Stimulated activated naive CD8-positive, alpha-beta T cell treated with anti-CD3 and anti-CD28 coated beads, Interleukin-15, Interleukin-2, amounts not matched to agents 100 ng/mL and 50 ng/mL, for 24 hours (primary cell): ENCODE data around the gene AJUBA.
"Not testable (repeated sequence)": the region's sequence is repeated elsewhere in the genome, so short reads cannot be mapped to it uniquely, and the experiment has no call there.

Source experiments
- H3K27ac Mint-ChIP-seq: one replicate; pipeline ENCODE4 v1.8.0; 2021; ENCODE audit warnings: mild to moderate bottlenecking, mixed read lengths
- H3K27me3 Mint-ChIP-seq: one replicate; pipeline ENCODE4 v1.8.0; 2021; ENCODE audit warnings: mixed read lengths
- H3K36me3 Mint-ChIP-seq: one replicate; pipeline ENCODE4 v1.8.0; 2021; ENCODE audit warnings: low read depth, mixed read lengths
- H3K4me1 Mint-ChIP-seq: one replicate; pipeline ENCODE4 v1.8.0; 2021; ENCODE audit warnings: low read depth, mixed read lengths
- H3K4me3 Mint-ChIP-seq: one replicate; pipeline ENCODE4 v1.8.0; 2021; ENCODE audit warnings: mild to moderate bottlenecking, mixed read lengths
- H3K9me3 Mint-ChIP-seq: one replicate; pipeline ENCODE4 v1.8.0; 2021; ENCODE audit warnings: mixed read lengths

AJUBA gene

GRCh38 chr14:22952418-22952817, 29.9 kb downstream of the AJUBA start:
- Mint-ChIP-seq H3K9me3 (no peaks in the 10 kb centered on the region), H3K4me3 (no peak overlapping the region), H3K27me3 (no peaks in the 10 kb centered on the region), H3K27ac (no peak overlapping the region), H3K36me3 (peaks cover 42% of the 10 kb centered on the region), H3K4me1 (peaks cover 24% of the 10 kb centered on the region)

GRCh38 chr14:22951795-22952194, 30.6 kb downstream of the AJUBA start:
- H3K27me3 Mint-ChIP-seq, H3K27ac Mint-ChIP-seq, H3K4me3 Mint-ChIP-seq, H3K9me3 Mint-ChIP-seq: not testable (repeated sequence)
- H3K4me1 Mint-ChIP-seq = peaks cover 20% of the 10 kb centered on the region
- peaks cover 48% of the 10 kb centered on the region for H3K36me3 Mint-ChIP-seq

DNA sequence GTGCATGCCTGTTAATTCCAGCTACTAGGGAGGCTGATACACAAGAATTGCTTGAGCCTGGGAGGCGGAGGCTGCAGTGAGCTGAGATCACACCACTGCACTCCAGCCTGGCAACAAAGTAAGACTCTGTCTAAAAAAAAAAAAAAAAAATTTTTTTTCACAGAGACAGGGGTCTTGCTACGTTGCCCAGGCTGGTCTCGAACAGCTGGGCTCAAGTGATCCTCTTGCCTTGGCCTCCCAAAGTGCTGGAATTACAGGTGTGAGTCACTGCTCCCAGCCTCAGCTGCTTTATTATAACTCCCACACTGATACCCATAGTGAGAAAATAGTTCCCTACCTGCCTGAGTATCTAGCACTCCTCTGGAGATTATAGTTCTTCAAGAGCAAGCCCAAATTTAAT, 36.7 kb downstream of the AJUBA start:
- peaks cover 49% of the 10 kb centered on the region for H3K36me3 Mint-ChIP-seq
- H3K27me3 Mint-ChIP-seq = no peaks in the 10 kb centered on the region
- H3K4me3 Mint-ChIP-seq = no peak overlapping the region
- no peaks in the 10 kb centered on the region for H3K4me1 Mint-ChIP-seq
- H3K27ac Mint-ChIP-seq = no peak overlapping the region
- no peaks in the 10 kb centered on the region for H3K9me3 Mint-ChIP-seq

DNA sequence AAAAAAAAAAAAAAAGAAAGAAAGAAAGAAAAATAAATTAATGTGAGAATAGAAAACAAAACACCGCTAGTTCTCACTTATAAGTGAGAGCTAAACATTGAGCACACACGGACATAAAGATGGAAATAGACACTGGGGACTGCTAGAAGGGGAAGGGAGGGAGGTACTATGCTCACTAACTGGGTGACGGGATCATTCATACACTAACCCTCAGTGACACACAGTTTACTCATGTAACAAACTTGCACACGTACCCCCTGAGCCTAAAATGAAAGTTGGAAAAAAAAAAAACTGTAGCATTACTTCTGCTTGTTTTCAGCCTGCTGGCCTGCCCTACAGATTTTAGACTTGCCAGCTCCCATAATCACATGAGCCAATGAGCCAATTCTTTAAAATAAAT, 42.7 kb downstream of the AJUBA start:
- no peaks in the 10 kb centered on the region for H3K4me1 Mint-ChIP-seq
- no peak overlapping the region for H3K27ac Mint-ChIP-seq
- H3K27me3 Mint-ChIP-seq = no peaks in the 10 kb centered on the region
- peaks cover 18% of the 10 kb centered on the region for H3K36me3 Mint-ChIP-seq
- H3K9me3 Mint-ChIP-seq = no peaks in the 10 kb centered on the region
- H3K4me3 Mint-ChIP-seq = no peak overlapping the region

GRCh38 chr14:22935156-22935555, 47.2 kb downstream of the AJUBA start:
- peaks cover 4% of the 10 kb centered on the region for H3K36me3 Mint-ChIP-seq
- no peak overlapping the region for H3K27ac Mint-ChIP-seq
- H3K27me3 Mint-ChIP-seq = no peaks in the 10 kb centered on the region
- H3K9me3 Mint-ChIP-seq = no peaks in the 10 kb centered on the region
- H3K4me3 Mint-ChIP-seq = no peak overlapping the region
- peaks cover 17% of the 10 kb centered on the region for H3K4me1 Mint-ChIP-seq

DNA sequence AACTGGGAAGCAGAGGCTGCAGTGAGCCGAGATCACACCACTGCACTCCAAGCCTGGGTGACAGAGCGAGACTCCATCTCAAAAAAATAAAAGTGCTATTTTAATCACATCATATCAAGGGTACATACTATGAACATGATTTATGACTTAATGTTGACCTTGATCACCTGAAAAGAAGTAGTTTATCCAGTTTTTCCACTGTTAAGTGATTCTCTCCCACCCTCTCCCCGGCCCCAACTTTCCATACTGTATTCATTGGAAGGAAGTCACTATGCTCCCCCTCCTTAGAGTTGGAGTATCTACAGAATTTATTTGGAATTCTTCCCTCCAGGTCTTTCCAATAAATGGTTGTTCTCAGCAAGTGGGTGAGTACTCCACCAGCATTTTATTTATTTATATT, 50.2 kb downstream of the AJUBA start:
- Mint-ChIP-seq H3K4me1 (peaks cover 21% of the 10 kb centered on the region), H3K9me3 (no peaks in the 10 kb centered on the region), H3K4me3 (no peak overlapping the region), H3K36me3 (peaks cover 3% of the 10 kb centered on the region), H3K27ac (no peak overlapping the region), H3K27me3 (no peaks in the 10 kb centered on the region)

- Mint-ChIP-seq H3K27ac (no peak overlapping the region), H3K27me3 (no peaks in the 10 kb centered on the region), H3K4me1 (peaks cover 35% of the 10 kb centered on the region), H3K4me3 (no peak overlapping the region), H3K36me3 (peaks cover 20% of the 10 kb centered on the region), H3K9me3 (no peaks in the 10 kb centered on the region)
These were observed 52.4 kb downstream of the AJUBA start for GRCh38 chr14:22929961-22930364.

- Mint-ChIP-seq H3K9me3 (no peaks in the 10 kb centered on the region), H3K36me3 (peaks cover 26% of the 10 kb centered on the region), H3K4me3 (no peak within 1 kb of the TSS), H3K27ac (no peak within 1 kb of the TSS), H3K4me1 (peaks cover 35% of the 10 kb centered on the region), H3K27me3 (no peaks in the 10 kb centered on the region)
These were observed 53.0 kb downstream of the AJUBA start, which contains the start of gene PRMT5 for GRCh38 chr14:22929104-22929960. Gene PRMT5 (minus strand): TSS chr14:22929376. CDS start chr14:22929361, 15 bp downstream.

- Mint-ChIP-seq H3K36me3 (peaks cover 35% of the 10 kb centered on the region), H3K4me3 (no peak overlapping the region), H3K27ac (no peak overlapping the region), H3K9me3 (no peaks in the 10 kb centered on the region), H3K27me3 (no peaks in the 10 kb centered on the region), H3K4me1 (peaks cover 35% of the 10 kb centered on the region)
These were observed 53.9 kb downstream of the AJUBA start for GRCh38 chr14:22928237-22929103.

GRCh38 chr14:22926316-22926715, 56.0 kb downstream of the AJUBA start:
- H3K27me3 Mint-ChIP-seq = no peaks in the 10 kb centered on the region
- H3K4me1 Mint-ChIP-seq = peaks cover 18% of the 10 kb centered on the region
- no peak overlapping the region for H3K27ac Mint-ChIP-seq
- H3K9me3 Mint-ChIP-seq = no peaks in the 10 kb centered on the region
- H3K36me3 Mint-ChIP-seq = peaks cover 54% of the 10 kb centered on the region
- H3K4me3 Mint-ChIP-seq = peak overlapping the region; percentile 3

DNA sequence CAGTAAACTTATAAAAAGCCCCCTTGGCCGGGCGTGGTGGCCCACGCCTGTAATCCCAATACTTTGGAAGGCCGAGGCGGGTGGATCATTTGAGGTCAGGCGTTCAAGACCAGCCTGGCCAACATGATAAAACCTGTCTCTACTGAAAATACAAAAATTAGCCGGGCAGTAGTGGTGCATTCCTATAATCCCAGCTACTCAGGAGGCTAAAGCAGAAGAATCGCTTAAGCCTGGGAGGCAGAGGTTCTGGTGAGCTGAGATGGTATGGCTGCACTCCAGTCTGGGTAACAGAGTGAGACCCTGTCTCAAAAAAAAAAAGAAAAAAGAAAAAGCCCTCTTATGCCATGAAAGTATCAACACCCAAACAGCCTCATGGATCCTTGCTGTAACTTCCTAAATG, 56.8 kb downstream of the AJUBA start:
- Mint-ChIP-seq H3K9me3 (no peaks in the 10 kb centered on the region), H3K27ac (no peak overlapping the region), H3K4me3 (no peak overlapping the region), H3K27me3 (no peaks in the 10 kb centered on the region), H3K36me3 (peaks cover 61% of the 10 kb centered on the region), H3K4me1 (peaks cover 18% of the 10 kb centered on the region)

DNA sequence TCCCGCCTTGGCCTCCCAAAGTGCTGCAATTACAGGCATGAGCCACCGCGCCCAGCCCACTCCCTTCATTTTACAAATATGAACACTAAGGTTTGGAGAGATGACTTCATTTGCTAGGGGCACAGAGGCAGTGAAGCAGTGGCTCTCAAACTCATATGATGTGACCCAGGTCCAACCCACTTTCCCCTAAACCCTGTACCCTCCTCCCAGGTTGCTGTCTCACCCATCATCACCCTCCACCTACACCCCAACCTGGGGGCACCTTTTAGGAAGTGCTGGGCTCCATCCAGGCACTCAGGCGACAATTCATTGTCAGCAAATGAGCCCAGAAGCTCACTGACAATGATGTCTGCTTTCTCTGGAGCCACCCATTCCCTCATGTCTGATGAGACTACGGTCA, 58.6 kb downstream of the AJUBA start:
- H3K4me3 Mint-ChIP-seq = no peak overlapping the region
- peaks cover 33% of the 10 kb centered on the region for H3K4me1 Mint-ChIP-seq
- no peak overlapping the region for H3K27ac Mint-ChIP-seq
- no peaks in the 10 kb centered on the region for H3K27me3 Mint-ChIP-seq
- H3K9me3 Mint-ChIP-seq = no peaks in the 10 kb centered on the region
- H3K36me3 Mint-ChIP-seq = peaks cover 70% of the 10 kb centered on the region

DNA sequence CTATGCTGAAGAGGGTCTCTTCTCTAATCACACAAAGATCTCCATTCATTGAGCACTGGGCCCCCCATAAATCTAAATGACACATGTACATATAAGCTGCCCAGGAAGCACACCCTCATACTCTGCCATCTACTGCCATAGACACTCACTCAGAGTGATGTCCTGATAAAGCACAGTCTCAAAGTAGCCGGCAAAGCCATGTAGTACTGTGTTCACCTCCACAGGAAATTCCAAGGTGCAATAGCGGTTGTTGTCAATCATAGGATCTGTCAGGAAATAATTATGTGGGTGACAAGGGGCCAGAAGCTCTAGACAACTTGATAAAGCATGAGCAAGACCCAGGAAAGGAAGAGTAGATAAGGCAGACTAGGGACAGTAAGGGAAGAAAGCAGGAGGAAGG, 60.1 kb downstream of the AJUBA start:
- Mint-ChIP-seq H3K4me1 (peaks cover 41% of the 10 kb centered on the region), H3K27ac (no peak overlapping the region), H3K9me3 (no peaks in the 10 kb centered on the region), H3K36me3 (peaks cover 73% of the 10 kb centered on the region), H3K4me3 (no peak overlapping the region), H3K27me3 (no peaks in the 10 kb centered on the region)
